Hippocampal formation (tissue), 2 donors: Measurements from ENCODE around the gene HOXA3.

Experiments used
- DNase-seq, 2 donors: peaks; one replicate each; lab custom pipeline; 2025; lab: John Stamatoyannopoulos, UW

HOXA3 gene

GRCh38 chr7:27178366-27178765 lies 26.0 kb upstream of the HOXA3 start:
- DNase-seq, result no peak

GRCh38 chr7:27177795-27178320 lies 25.5 kb upstream of the HOXA3 start:
- no peak for DNase-seq

- no peak for DNase-seq
These were observed 24.8 kb upstream of the HOXA3 start for GRCh38 chr7:27176962-27177794.

GRCh38 chr7:27176524-27176845 lies 24.1 kb upstream of the HOXA3 start:
- no peak for DNase-seq

- no peak for DNase-seq
These were observed 23.5 kb upstream of the HOXA3 start for GRCh38 chr7:27175626-27176523.

- no peak for DNase-seq
These were observed 22.7 kb upstream of the HOXA3 start for GRCh38 chr7:27174874-27175625.

GRCh38 chr7:27173956-27174873 lies 21.8 kb upstream of the HOXA3 start, which contains the start of gene HOXA10:
HOXA10 (minus strand) TSS chr7:27174320; CDS start chr7:27174306, 14 bp downstream.
- DNase-seq, result no peak

GRCh38 chr7:27173511-27173955 lies 21.1 kb upstream of the HOXA3 start:
- no peak for DNase-seq

GRCh38 chr7:27172823-27173510 lies 20.6 kb upstream of the HOXA3 start:
- DNase-seq, result no peak

GRCh38 chr7:27172315-27172774 lies 20.0 kb upstream of the HOXA3 start:
- no peak for DNase-seq

GRCh38 chr7:27171637-27172314 lies 19.4 kb upstream of the HOXA3 start:
- DNase-seq, result no peak

GRCh38 chr7:27171325-27171636 lies 18.9 kb upstream of the HOXA3 start:
- no peak for DNase-seq

GRCh38 chr7:27170426-27171324 lies 18.3 kb upstream of the HOXA3 start:
- DNase-seq, result no peak

- DNase-seq, result no peak
These were observed 17.5 kb upstream of the HOXA3 start for GRCh38 chr7:27169658-27170425.

- DNase-seq, result no peak
These were observed 16.0 kb upstream of the HOXA3 start for GRCh38 chr7:27168265-27168947.

- no peak for DNase-seq
These were observed 15.5 kb upstream of the HOXA3 start for GRCh38 chr7:27167916-27168264.
